ENCODE measurements around the gene RSPH10B2. TPM values are rescaled to one million over a fixed set of nuclear protein-coding genes. Genes with fewer than 3 reads are reported as not detected.
"Not testable (repeated sequence)": the region's sequence is repeated elsewhere in the genome, so short reads cannot be mapped to it uniquely, and the experiment has no call there.

RSPH10B2 gene
- total RNA-seq, 4 donors from 2014 or later = 1.3 TPM; not detected in 3

GRCh38 chr7:6718124-6718523 is 35.8 kb upstream of the RSPH10B2 start:
- intact Hi-C loops (cut with DNase I; ENCODE audit: low total_unique reads) = no loop called here
- no peak overlapping the region for H3K4me3 ChIP-seq (ENCODE audit: low read depth, poor library complexity, severe bottlenecking)
- TF ChIP-seq CTCF (IDR thresholded peaks at IDR 0.05) = no peak
- TF ChIP-seq POLR2A (IDR thresholded peaks at IDR 0.05) = no peak
- no peak for DNase-seq (ENCODE audit: low spot score in 2 of 2)
- 61 to 64% methylated on average over 6 of the region's 6 CpGs for WGBS, 2 donors

GRCh38 chr7:6724351-6724750 is 29.6 kb upstream of the RSPH10B2 start:
- DNase-seq (ENCODE audit: low spot score in 2 of 2); intact Hi-C loops (cut with DNase I; ENCODE audit: low total_unique reads); H3K4me3 ChIP-seq (ENCODE audit: low read depth, poor library complexity, severe bottlenecking): not testable (repeated sequence)
- 81 to 83% methylated on average over 4 of the region's 4 CpGs for WGBS, 2 donors

GRCh38 chr7:6725003-6725402 is 28.9 kb upstream of the RSPH10B2 start:
- intact Hi-C loops (cut with DNase I; ENCODE audit: low total_unique reads) = no loop called here
- TF ChIP-seq POLR2A (IDR thresholded peaks at IDR 0.05) = no peak
- TF ChIP-seq CTCF (IDR thresholded peaks at IDR 0.05) = no peak
- WGBS, 2 donors = 89 to 91% methylated on average over 10 of the region's 10 CpGs
- no peak for DNase-seq (ENCODE audit: low spot score in 2 of 2)
- H3K4me3 ChIP-seq (ENCODE audit: low read depth, poor library complexity, severe bottlenecking) = no peak overlapping the region

GRCh38 chr7:6726341-6726740 is 27.6 kb upstream of the RSPH10B2 start:
- H3K4me3 ChIP-seq (ENCODE audit: low read depth, poor library complexity, severe bottlenecking); DNase-seq (ENCODE audit: low spot score in 2 of 2); intact Hi-C loops (cut with DNase I; ENCODE audit: low total_unique reads): not testable (repeated sequence)
- WGBS, 2 donors = 60 to 62% methylated on average over 5 of the region's 5 CpGs

GRCh38 chr7:6727663-6728062 is 26.2 kb upstream of the RSPH10B2 start:
- TF ChIP-seq CTCF (IDR thresholded peaks at IDR 0.05) (no peak), POLR2A (IDR thresholded peaks at IDR 0.05) (no peak)
- intact Hi-C loops (cut with DNase I; ENCODE audit: low total_unique reads) = no loop called here
- WGBS, 2 donors = 84 to 90% methylated on average over 3 of the region's 3 CpGs
- no peak overlapping the region for H3K4me3 ChIP-seq (ENCODE audit: low read depth, poor library complexity, severe bottlenecking)
- DNase-seq (ENCODE audit: low spot score in 2 of 2) = no peak

- intact Hi-C loops (cut with DNase I; ENCODE audit: low total_unique reads) = not testable (repeated sequence)
These were observed 24.9 kb upstream of the RSPH10B2 start for GRCh38 chr7:6728893-6729491.

GRCh38 chr7:6729492-6730342 is 24.2 kb upstream of the RSPH10B2 start:
- WGBS, 2 donors = 1 to 2% methylated on average over 32 to 41 of the region's 66 CpGs
- no peak for TF ChIP-seq POLR2A (IDR thresholded peaks at IDR 0.05)
- intact Hi-C loops (cut with DNase I; ENCODE audit: low total_unique reads) = no loop called here
- peak overlapping the region; percentile 88 for H3K4me3 ChIP-seq (ENCODE audit: low read depth, poor library complexity, severe bottlenecking)
- peak; percentile 83 to 98 for DNase-seq (ENCODE audit: low spot score in 2 of 2)

More at GRCh38 chr7:6728893-6729491, 24.9 kb upstream of the RSPH10B2 start:
- H3K4me3 ChIP-seq (ENCODE audit: low read depth, poor library complexity, severe bottlenecking) = peak overlapping the region; percentile 88
- 64 to 73% methylated on average over 29 of the region's 29 CpGs for WGBS, 2 donors
- not testable (repeated sequence) for DNase-seq (ENCODE audit: low spot score in 2 of 2)

- intact Hi-C loops (cut with DNase I; ENCODE audit: low total_unique reads) = no loop called here
- TF ChIP-seq CTCF (IDR thresholded peaks at IDR 0.05) (no peak), POLR2A (IDR thresholded peaks at IDR 0.05) (no peak)
- DNase-seq (ENCODE audit: low spot score in 2 of 2) = peak in 1 of 2 donors; percentile 19
- WGBS, 2 donors = 1 to 2% methylated on average over 18 of the region's 18 CpGs
- H3K4me3 ChIP-seq (ENCODE audit: low read depth, poor library complexity, severe bottlenecking) = peak overlapping the region; percentile 88
These were observed 23.6 kb upstream of the RSPH10B2 start for GRCh38 chr7:6730343-6730633.

- WGBS, 2 donors = 93 to 94% methylated on average over 3 to 8 of the region's 11 CpGs
These were observed 15.5 kb upstream of the RSPH10B2 start for GRCh38 chr7:6738415-6738814.

GRCh38 chr7:6744410-6745100 is 9.3 kb upstream of the RSPH10B2 start:
- DNase-seq (ENCODE audit: low spot score in 2 of 2); intact Hi-C loops (cut with DNase I; ENCODE audit: low total_unique reads); H3K4me3 ChIP-seq (ENCODE audit: low read depth, poor library complexity, severe bottlenecking): not testable (repeated sequence)
- WGBS, 2 donors = 96 to 100% methylated on average over 1 to 3 of the region's 12 CpGs

More at GRCh38 chr7:6738415-6738814, 15.5 kb upstream of the RSPH10B2 start:
- H3K4me3 ChIP-seq (ENCODE audit: low read depth, poor library complexity, severe bottlenecking); intact Hi-C loops (cut with DNase I; ENCODE audit: low total_unique reads): not testable (repeated sequence)
- peak in 1 of 2 donors; percentile 52 for DNase-seq (ENCODE audit: low spot score in 2 of 2)
